ENCODE measurements around the gene FGFR3.

The FGFR3 gene

GRCh38 chr4:1752284-1753041 is 40.6 kb upstream of the FGFR3 start:
- no peaks in the 10 kb centered on the region for H3K4me1 Mint-ChIP-seq
- ATAC-seq: no peak
- no peak overlapping the region for H3K27ac Mint-ChIP-seq
- no peaks in the 10 kb centered on the region for H3K9me3 Mint-ChIP-seq
- H3K4me3 Mint-ChIP-seq: no peak overlapping the region
- H3K36me3 Mint-ChIP-seq: no peaks in the 10 kb centered on the region
- no peak for DNase-seq (ENCODE audit: low spot score in 2 of 2)

GRCh38 chr4:1753294-1753696 is 39.8 kb upstream of the FGFR3 start:
- Mint-ChIP-seq H3K4me1 (no peaks in the 10 kb centered on the region), H3K9me3 (no peaks in the 10 kb centered on the region), H3K4me3 (no peak overlapping the region), H3K27ac (no peak overlapping the region), H3K36me3 (no peaks in the 10 kb centered on the region)
- DNase-seq (ENCODE audit: low spot score in 2 of 2): no peak
- no peak for ATAC-seq

GRCh38 chr4:1753697-1754311 is 39.3 kb upstream of the FGFR3 start:
- no peaks in the 10 kb centered on the region for H3K36me3 Mint-ChIP-seq
- ATAC-seq (no peak), DNase-seq (ENCODE audit: low spot score in 2 of 2) (no peak)
- no peak overlapping the region for H3K27ac Mint-ChIP-seq
- no peaks in the 10 kb centered on the region for H3K4me1 Mint-ChIP-seq
- H3K4me3 Mint-ChIP-seq: no peak overlapping the region
- no peaks in the 10 kb centered on the region for H3K9me3 Mint-ChIP-seq

GRCh38 chr4:1754336-1754735 is 38.8 kb upstream of the FGFR3 start:
- no peak for DNase-seq (ENCODE audit: low spot score in 2 of 2)
- Mint-ChIP-seq H3K9me3 (no peaks in the 10 kb centered on the region), H3K27ac (no peak overlapping the region), H3K4me3 (no peak overlapping the region), H3K4me1 (no peaks in the 10 kb centered on the region), H3K36me3 (no peaks in the 10 kb centered on the region)
- no peak for ATAC-seq

- Mint-ChIP-seq H3K36me3 (no peaks in the 10 kb centered on the region), H3K4me3 (no peak overlapping the region), H3K27ac (no peak overlapping the region), H3K9me3 (no peaks in the 10 kb centered on the region), H3K4me1 (no peaks in the 10 kb centered on the region)
- DNase-seq (ENCODE audit: low spot score in 2 of 2) (no peak), ATAC-seq (no peak)
Observed at GRCh38 chr4:1755297-1755696, 37.8 kb upstream of the FGFR3 start.

GRCh38 chr4:1756079-1756478 is 37.0 kb upstream of the FGFR3 start:
- no peaks in the 10 kb centered on the region for H3K36me3 Mint-ChIP-seq
- no peak for ATAC-seq
- H3K4me3 Mint-ChIP-seq: no peak overlapping the region
- no peaks in the 10 kb centered on the region for H3K9me3 Mint-ChIP-seq
- no peak for DNase-seq (ENCODE audit: low spot score in 2 of 2)
- H3K4me1 Mint-ChIP-seq: no peaks in the 10 kb centered on the region
- H3K27ac Mint-ChIP-seq: no peak overlapping the region

- no peak overlapping the region for H3K4me3 Mint-ChIP-seq
- no peaks in the 10 kb centered on the region for H3K4me1 Mint-ChIP-seq
- no peaks in the 10 kb centered on the region for H3K9me3 Mint-ChIP-seq
- ATAC-seq (no peak), DNase-seq (ENCODE audit: low spot score in 2 of 2) (no peak)
- no peaks in the 10 kb centered on the region for H3K36me3 Mint-ChIP-seq
- no peak overlapping the region for H3K27ac Mint-ChIP-seq
Observed at GRCh38 chr4:1756893-1757779, 36.0 kb upstream of the FGFR3 start.

GRCh38 chr4:1757836-1758235 is 35.3 kb upstream of the FGFR3 start:
- Mint-ChIP-seq H3K36me3 (no peaks in the 10 kb centered on the region), H3K4me3 (no peak overlapping the region), H3K27ac (no peak overlapping the region), H3K9me3 (no peaks in the 10 kb centered on the region), H3K4me1 (no peaks in the 10 kb centered on the region)
- DNase-seq (ENCODE audit: low spot score in 2 of 2): no peak
- ATAC-seq: no peak

- no peaks in the 10 kb centered on the region for H3K9me3 Mint-ChIP-seq
- no peak overlapping the region for H3K27ac Mint-ChIP-seq
- no peak for ATAC-seq
- DNase-seq (ENCODE audit: low spot score in 2 of 2): no peak
- H3K4me3 Mint-ChIP-seq: no peak overlapping the region
- H3K4me1 Mint-ChIP-seq: no peaks in the 10 kb centered on the region
- no peaks in the 10 kb centered on the region for H3K36me3 Mint-ChIP-seq
Observed at GRCh38 chr4:1758306-1759121, 34.6 kb upstream of the FGFR3 start.

GRCh38 chr4:1759170-1759817 is 33.8 kb upstream of the FGFR3 start:
- Mint-ChIP-seq H3K9me3 (no peaks in the 10 kb centered on the region), H3K36me3 (no peaks in the 10 kb centered on the region), H3K4me1 (no peaks in the 10 kb centered on the region), H3K27ac (no peak overlapping the region), H3K4me3 (no peak overlapping the region)
- no peak for DNase-seq (ENCODE audit: low spot score in 2 of 2)
- ATAC-seq: no peak

GRCh38 chr4:1759818-1760223 is 33.3 kb upstream of the FGFR3 start:
- no peaks in the 10 kb centered on the region for H3K9me3 Mint-ChIP-seq
- H3K36me3 Mint-ChIP-seq: no peaks in the 10 kb centered on the region
- no peaks in the 10 kb centered on the region for H3K4me1 Mint-ChIP-seq
- H3K4me3 Mint-ChIP-seq: no peak overlapping the region
- ATAC-seq (no peak), DNase-seq (ENCODE audit: low spot score in 2 of 2) (no peak)
- H3K27ac Mint-ChIP-seq: no peak overlapping the region

- ATAC-seq: no peak
- no peak overlapping the region for H3K4me3 Mint-ChIP-seq
- no peak overlapping the region for H3K27ac Mint-ChIP-seq
- no peaks in the 10 kb centered on the region for H3K36me3 Mint-ChIP-seq
- no peaks in the 10 kb centered on the region for H3K9me3 Mint-ChIP-seq
- H3K4me1 Mint-ChIP-seq: no peaks in the 10 kb centered on the region
- DNase-seq (ENCODE audit: low spot score in 2 of 2): no peak
Observed at GRCh38 chr4:1760521-1761071, 32.5 kb upstream of the FGFR3 start.

- Mint-ChIP-seq H3K4me1 (no peaks in the 10 kb centered on the region), H3K27ac (no peak overlapping the region), H3K9me3 (no peaks in the 10 kb centered on the region), H3K4me3 (no peak overlapping the region), H3K36me3 (no peaks in the 10 kb centered on the region)
- ATAC-seq (no peak), DNase-seq (ENCODE audit: low spot score in 2 of 2) (no peak)
Observed at GRCh38 chr4:1761130-1761689, 31.9 kb upstream of the FGFR3 start.

GRCh38 chr4:1762264-1763010 is 30.7 kb upstream of the FGFR3 start:
- Mint-ChIP-seq H3K4me3 (no peak overlapping the region), H3K4me1 (no peaks in the 10 kb centered on the region), H3K36me3 (no peaks in the 10 kb centered on the region), H3K9me3 (no peaks in the 10 kb centered on the region), H3K27ac (peak overlapping the region; percentile 20)
- ATAC-seq (no peak), DNase-seq (ENCODE audit: low spot score in 2 of 2) (no peak)
